Measurements from ENCODE around the gene HOXB5.

Gene HOXB5

DNA sequence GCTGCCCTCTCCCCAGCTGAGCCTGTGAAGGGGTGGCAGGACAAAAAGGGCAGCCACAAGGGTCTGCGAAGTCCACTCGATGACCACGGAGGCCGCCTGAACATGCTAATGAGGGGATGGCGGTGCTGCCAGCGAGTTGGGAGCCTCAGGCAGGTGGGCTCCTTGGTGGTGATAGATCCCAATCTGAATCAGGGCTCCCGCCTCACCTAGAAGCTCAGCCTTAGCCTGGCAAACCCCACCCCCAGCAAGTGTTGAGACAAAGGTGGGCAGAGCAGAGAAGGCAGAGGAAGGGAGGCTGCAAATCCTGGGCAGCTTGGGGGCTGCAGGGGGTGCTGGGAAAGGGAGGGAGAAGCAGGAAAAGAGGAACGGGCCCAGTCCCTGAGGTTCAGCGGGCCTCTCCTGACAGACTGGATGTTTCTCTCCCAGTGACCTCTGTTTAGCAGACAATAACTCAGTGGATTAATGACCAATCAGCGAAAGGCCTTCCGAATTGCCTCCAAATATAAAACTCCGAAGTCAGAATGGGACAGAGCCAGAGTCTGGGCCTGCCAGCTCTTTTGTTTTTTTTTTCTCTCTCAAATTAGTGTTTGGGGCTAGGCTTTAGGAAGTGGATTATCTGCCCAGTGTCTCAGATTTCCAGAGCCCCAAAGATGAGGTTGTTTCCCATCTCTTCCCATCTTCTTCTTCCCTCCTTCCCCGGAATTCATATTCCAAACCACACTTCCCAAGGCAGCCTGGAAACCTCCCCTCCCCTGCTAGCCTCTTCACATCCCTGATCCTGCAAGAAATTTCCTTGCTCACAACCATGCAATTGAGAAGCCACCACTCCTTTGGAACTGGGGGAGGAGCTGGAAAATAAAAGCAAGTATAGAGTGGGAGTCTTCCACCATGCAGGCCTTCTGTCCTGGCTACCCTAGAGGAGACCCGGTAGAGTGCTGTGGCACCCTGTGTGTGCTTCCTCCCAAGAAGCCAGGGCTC is 33.5 kb downstream of the HOXB5 start:
- no peak for DNase-seq (ENCODE audit: low read depth, low spot score)

DNA sequence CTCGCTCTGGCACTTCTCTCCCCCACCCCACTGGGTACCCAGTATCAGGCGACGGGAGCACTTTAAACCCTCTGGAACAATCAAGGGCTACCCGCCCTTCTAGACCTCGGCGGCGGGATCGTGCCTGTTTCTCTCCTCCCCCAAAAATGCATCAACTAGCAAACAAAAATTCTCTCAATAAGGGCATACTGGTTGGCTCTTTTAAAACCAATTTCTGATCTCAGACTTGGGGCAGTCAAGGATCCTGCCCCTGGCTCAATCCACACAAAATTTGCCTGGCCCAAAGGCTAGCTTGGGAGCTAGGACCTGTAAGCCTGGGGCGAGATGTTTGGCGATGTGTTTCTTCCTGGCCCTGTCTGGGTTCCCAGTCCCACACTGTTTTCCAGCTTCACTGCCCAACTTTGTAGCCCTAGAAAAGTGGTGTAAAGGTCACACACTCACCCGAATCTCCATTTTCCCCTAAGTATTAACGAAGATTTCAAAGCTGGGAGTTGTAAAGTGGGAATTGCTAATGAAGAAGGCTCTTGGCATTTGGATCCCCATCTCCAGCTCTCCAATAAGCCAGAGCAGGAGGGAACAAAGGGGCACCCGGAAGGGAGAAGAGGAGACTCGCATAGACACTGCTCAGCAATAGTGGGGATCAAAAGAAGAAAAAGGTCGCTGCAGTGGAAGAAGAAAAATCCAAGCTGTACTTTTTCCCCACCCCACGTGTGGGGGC is 34.3 kb downstream of the HOXB5 start:
- DNase-seq (ENCODE audit: low read depth, low spot score): no peak

DNA sequence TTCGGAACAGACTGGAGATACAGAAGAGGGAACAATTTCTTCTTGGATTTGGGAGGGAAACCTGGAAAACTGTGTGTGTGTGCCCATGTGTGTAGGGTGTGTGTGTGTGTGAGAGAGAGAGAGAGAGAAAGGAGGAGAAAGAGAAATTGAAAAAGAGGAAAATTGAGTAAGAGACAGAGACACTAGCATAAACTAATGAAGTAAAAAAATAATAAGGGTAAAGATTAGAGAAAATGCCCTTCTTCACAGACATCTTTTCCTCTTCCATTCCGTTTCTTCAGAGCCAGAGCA is 34.8 kb downstream of the HOXB5 start:
- DNase-seq (ENCODE audit: low read depth, low spot score): no peak

- no peak for DNase-seq (ENCODE audit: low read depth, low spot score)
Measured at GRCh38 chr17:48558057-48558830, 35.3 kb downstream of the HOXB5 start.

GRCh38 chr17:48556576-48557401 is 36.8 kb downstream of the HOXB5 start:
- no peak for DNase-seq (ENCODE audit: low read depth, low spot score)

DNA sequence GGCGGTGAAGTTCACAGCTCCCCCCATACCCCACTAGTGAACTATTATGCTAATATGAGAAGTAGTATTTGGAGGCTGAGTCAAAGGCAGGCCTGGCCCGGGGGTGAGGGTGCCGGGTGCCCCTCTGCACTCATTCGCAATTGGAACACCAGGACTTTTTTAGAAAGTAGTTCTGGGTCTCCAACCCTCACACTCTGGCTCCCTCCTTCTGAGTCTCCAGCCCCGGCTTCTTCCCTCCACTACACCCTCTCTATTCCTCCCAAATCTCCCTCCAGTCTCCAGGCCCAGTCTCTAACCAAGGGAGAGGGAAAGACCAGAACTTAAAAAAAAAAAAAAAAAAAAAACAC is 37.4 kb downstream of the HOXB5 start:
- no peak for DNase-seq (ENCODE audit: low read depth, low spot score)

DNA sequence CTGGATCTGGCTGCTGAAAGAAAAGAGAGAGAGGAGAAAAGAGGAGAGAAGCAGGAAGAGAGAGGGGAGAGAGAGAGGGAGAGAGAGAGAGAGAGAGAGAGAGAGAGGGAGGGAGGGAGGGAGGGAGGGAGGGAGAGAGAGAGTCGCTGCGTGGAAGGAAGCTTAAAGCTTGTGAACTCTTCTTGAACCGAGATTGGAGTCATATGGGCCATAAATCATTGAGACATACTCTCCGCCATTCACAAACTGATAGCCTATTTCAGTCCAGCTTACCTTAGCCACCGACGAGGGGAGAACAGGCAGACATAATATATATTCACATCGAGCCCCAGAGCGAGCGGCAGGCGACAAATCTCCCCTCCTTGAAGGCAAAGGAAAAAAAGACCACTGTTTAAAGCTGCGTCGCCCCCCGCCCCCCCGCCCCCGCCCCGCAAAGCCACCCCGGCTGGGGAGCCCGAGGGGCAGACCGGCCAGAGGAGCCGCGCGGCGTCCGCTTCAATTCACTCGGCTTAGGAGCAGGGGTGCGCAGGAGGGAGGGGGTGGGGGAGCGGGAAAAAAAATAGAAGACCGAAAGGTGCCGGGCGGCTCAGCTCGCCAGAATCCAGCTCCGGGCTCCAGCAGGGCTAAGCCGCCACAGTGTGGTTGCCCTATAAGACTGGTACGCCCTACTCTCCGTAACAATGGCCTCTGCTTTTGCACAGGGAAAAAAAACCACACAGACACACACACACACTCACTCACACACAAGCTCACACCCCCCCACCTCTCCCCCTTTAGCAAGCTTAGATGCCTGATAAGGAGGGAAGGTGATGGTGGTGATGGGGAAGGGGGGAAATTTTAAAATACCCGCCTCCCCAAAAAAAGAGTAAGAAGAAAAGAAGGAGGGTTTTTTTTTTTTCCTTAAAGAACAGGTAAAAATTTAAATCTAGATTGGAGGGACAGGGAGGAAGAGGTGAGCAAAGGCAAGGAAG is 38.0 kb downstream of the HOXB5 start:
- DNase-seq (ENCODE audit: low read depth, low spot score): no peak

DNA sequence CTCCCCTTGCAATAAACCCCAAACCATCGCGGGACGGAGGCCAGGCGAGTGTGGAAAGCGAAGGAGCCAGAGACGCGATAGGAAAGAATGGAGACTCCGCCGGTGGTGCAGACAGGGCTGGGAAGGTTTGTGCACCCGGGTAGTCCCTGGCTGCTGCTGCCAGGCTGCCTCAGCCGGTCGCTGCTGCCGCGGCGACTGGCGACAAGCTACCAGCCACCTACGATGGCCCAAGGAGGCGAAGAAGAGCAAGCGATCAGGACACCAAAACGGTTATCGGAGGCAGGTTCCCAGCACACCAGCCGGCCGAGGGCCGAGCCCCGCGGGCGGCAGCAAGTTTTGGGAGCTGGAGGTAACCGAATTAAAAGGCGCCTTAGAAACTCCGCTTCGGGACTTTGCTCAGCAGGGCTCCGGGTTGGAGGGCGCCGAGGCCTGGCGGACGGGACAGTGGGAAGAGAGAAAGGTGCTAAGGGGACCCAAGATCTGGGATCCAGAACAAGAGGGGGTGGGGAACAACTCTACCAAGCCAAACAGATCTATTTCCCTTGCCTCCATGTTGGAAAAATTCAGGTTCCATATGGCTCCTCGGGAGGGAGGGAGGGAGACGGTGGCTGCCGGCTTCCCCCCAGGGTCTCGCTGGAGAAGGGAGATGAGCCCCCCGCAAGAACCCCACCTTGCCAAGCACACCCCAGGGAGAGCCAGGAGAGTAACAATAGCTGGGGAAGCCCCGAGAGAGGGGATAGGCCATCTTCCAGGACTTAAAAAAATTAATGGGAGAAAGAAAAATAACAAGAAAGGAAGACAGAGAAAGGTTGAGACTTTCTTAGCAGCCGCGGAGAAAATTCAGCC is 38.9 kb downstream of the HOXB5 start:
- no peak for DNase-seq (ENCODE audit: low read depth, low spot score)

GRCh38 chr17:48553826-48554225 is 39.8 kb downstream of the HOXB5 start:
- no peak for DNase-seq (ENCODE audit: low read depth, low spot score)

DNA sequence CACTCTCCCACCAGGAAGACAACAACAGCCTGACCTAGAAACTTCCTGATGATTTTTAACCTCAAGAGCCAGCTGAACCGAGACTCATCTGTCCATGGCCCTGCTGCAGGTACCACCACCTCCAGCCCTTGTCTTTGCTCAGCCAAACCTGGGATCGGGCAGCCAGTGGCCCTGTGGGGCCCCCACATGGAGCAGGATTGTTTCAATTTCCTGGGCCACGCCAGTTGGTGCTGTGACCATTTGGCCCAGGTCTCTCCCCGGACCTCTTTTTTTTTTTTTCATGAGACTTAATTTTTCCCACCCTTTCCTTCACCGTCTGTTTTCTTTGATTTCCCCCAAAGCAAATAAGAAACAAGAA is 40.4 kb downstream of the HOXB5 start:
- no peak for DNase-seq (ENCODE audit: low read depth, low spot score)

GRCh38 chr17:48552466-48553189 is 41.0 kb downstream of the HOXB5 start:
- DNase-seq (ENCODE audit: low read depth, low spot score): no peak

GRCh38 chr17:48551596-48552465 is 41.7 kb downstream of the HOXB5 start:
- no peak for DNase-seq (ENCODE audit: low read depth, low spot score)

DNA sequence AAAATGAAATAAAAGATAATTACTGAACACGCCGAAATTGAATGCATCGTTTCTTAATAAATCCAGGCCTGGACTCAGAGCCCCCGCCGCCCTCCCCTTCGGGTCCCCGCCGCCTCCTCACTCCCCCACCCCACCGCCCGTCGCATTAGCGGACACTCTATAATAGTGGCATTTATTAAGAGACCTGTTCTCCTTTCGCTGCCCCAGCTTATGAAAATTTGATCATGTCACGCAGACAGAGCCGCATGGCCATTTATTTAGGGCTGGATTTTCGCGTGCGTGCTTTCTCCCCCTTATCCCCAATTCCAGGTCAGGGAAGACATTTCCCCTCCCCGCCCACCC is 42.4 kb downstream of the HOXB5 start:
- no peak for DNase-seq (ENCODE audit: low read depth, low spot score)

GRCh38 chr17:48550502-48551213 is 42.9 kb downstream of the HOXB5 start:
- no peak for DNase-seq (ENCODE audit: low read depth, low spot score)

GRCh38 chr17:48549914-48550501 is 43.6 kb downstream of the HOXB5 start:
- no peak for DNase-seq (ENCODE audit: low read depth, low spot score)

DNA sequence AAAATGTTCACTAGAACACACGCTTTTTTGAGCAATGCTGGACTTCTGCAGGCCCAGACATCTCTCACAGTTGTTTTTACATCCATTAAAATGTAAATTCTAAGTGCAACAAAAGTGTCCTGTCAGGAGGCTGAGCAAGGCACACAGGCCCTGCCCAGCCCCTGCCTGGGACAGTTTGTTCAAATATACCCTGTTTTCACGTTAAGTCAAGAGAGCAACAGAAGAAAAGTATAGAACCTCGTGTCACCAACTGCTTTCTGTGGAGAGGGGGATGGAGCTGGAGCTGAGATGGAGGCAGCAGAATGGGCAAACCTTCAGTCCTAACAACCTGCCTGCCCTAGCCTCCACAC is 44.3 kb downstream of the HOXB5 start:
- DNase-seq (ENCODE audit: low read depth, low spot score): no peak

All from brain pericyte (primary cell).